Erythroblast (primary cell): ENCODE results near the gene C1orf50.

Source experiments
- GATA1 ChIP-seq: IDR thresholded peaks from 2 replicates; pipeline ENCODE4 v1.6.1; 2011; ENCODE audit warnings: low read depth, mild to moderate bottlenecking, control low read depth, low read length, moderate library complexity
- POLR2A ChIP-seq: IDR thresholded peaks from 2 replicates; pipeline ENCODE4 v1.6.1; 2011; ENCODE audit warnings: mild to moderate bottlenecking, low read length

DNA sequence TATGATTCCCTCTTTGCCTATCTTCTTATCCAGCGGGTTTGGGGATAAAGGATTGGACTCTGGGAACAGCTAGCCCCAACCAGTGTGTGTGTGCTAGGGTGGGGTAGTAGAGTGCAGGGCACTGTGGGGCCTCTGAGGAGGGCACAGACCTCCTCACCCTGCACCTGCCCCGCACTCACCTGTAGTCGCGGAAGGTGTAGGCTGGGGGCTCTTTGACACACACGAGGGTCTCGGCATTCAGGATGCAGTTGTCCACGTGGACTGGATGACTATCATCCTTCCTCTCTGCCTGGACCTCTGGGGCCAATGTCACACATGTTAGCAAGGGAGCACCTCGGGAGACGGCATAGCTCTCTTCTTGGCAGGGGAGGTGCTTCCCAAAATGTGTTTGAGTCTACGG is 19.0 kb upstream of the C1orf50 start:
- no peak for TF ChIP-seq POLR2A
- TF ChIP-seq GATA1, result no peak
